Measurements from ENCODE around the gene HDAC4.

DNA sequence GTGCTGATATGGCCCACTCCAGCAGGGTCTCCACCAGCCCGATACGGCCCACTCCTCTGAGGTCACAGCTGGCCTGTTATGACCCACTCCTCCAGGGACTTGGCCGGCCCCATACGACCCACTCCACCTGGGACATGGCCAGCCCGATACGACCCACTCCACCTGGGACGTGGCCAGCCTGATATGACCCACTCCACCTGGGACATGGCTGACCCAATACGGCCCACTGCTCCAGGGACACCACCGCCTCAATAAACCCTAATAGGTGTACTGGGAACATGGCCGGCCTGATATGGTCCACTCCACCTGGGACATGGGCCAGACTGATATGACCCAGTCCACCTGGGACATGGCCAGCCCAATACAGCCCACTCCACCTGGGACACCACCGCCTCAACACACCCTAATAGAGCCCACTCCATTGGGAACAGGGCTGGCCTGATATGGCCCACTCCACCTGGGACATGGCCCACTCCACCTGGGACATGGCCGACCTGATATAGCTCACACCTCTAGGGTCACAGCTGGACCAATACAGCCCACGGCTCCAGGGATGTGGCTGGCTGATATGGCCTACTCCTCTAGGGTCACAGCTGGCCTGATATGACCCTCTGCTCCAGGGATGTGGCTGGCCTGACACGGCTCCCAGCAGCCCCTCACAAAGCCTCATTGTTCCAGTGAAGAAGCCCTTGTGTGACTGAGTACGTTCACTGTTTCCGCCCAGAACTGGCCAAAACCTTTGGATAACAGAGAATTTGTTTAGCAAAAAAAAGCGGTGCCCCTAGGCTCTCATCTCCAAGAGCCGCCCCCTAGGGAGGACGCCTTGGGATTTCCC is 245.6 kb downstream of the HDAC4 start:
- TF ChIP-seq, protein P1, sequence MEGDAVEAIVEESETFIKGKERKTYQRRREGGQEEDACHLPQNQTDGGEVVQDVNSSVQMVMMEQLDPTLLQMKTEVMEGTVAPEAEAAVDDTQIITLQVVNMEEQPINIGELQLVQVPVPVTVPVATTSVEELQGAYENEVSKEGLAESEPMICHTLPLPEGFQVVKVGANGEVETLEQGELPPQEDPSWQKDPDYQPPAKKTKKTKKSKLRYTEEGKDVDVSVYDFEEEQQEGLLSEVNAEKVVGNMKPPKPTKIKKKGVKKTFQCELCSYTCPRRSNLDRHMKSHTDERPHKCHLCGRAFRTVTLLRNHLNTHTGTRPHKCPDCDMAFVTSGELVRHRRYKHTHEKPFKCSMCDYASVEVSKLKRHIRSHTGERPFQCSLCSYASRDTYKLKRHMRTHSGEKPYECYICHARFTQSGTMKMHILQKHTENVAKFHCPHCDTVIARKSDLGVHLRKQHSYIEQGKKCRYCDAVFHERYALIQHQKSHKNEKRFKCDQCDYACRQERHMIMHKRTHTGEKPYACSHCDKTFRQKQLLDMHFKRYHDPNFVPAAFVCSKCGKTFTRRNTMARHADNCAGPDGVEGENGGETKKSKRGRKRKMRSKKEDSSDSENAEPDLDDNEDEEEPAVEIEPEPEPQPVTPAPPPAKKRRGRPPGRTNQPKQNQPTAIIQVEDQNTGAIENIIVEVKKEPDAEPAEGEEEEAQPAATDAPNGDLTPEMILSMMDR (IDR thresholded peaks at IDR 0.05): no peak
- TF ChIP-seq EZH2 (IDR thresholded peaks at IDR 0.05; ENCODE audit: borderline replicate concordance, insufficient read depth, low read depth, low read length, poor library complexity, severe bottlenecking): no peak
